Lower leg skin (tissue), 3 donors: Measurements from ENCODE around the gene UNC50.
"Not testable (repeated sequence)": the region's sequence is repeated elsewhere in the genome, so short reads cannot be mapped to it uniquely, and the experiment has no call there.

Experiments used
- POLR2A ChIP-seq, 2 donors: fragments of 450-650 bp; IDR thresholded peaks; one replicate each; pipeline ENCODE4 v1.6.1; 2016 to 2017; ENCODE audit warnings: antibody characterized with exemption in 2 of 2, mild to moderate bottlenecking in 1 of 2, moderate library complexity in 1 of 2
- TF ChIP-seq, protein P1 (sequence below), 3 donors: fragments of 450-650 bp; IDR thresholded peaks; one replicate each; pipeline ENCODE4 v1.5.1; 2016; ENCODE audit warnings: antibody characterized with exemption in 3 of 3, mild to moderate bottlenecking in 3 of 3, moderate library complexity in 2 of 3

DNA sequence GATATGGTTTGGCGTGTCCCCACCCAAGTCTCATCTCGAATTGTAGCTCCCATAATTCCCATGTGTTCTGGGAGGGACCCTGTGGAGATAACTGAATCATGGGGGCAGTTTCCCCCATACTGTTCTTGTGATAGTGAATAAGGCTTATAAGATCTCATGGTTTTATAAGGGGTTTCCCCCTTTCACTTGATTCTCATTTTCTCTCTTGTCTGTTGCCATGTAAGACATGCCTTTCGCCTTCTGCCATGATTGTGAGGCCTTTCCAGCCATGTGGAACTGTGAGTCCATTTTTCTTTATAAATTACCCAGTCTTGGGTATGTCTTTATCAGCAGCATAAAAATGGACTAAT lies 51.1 kb downstream of the UNC50 start:
- TF ChIP-seq, protein P1, sequence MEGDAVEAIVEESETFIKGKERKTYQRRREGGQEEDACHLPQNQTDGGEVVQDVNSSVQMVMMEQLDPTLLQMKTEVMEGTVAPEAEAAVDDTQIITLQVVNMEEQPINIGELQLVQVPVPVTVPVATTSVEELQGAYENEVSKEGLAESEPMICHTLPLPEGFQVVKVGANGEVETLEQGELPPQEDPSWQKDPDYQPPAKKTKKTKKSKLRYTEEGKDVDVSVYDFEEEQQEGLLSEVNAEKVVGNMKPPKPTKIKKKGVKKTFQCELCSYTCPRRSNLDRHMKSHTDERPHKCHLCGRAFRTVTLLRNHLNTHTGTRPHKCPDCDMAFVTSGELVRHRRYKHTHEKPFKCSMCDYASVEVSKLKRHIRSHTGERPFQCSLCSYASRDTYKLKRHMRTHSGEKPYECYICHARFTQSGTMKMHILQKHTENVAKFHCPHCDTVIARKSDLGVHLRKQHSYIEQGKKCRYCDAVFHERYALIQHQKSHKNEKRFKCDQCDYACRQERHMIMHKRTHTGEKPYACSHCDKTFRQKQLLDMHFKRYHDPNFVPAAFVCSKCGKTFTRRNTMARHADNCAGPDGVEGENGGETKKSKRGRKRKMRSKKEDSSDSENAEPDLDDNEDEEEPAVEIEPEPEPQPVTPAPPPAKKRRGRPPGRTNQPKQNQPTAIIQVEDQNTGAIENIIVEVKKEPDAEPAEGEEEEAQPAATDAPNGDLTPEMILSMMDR (IDR thresholded peaks at IDR 0.05): not testable (repeated sequence)
- not testable (repeated sequence) for TF ChIP-seq POLR2A (IDR thresholded peaks at IDR 0.05)
